GM04504 (cell line): Measurements from ENCODE around the gene DNAJC1.

Experiments
- DNase-seq: peaks from one replicate; pipeline ENCODE4 v3.0.0-alpha.2; 2012; ENCODE audit warnings: low read depth

Gene DNAJC1

DNA sequence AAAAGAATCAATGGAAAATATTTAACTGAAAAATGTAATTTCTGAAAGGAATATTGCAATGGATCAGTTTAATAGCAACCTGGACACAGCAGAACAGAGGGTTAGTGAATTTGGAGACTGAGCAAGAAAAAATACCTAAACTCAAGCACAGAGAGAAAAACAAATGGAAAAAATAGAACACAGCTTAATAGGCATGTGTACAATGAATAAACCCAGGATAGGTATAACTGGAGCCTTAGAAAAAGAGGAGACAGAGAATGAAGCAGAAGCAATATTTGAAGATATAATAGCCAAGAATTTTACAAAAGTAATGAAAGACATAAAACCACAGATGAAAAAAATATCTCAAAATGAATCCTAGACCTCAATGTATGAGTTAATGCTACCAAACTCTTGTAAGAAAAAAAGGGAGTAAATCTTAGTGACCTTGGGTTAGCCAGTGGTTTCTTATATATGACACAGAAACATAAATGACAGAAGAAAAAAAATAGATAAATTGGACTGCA, 2.9 kb upstream of the DNAJC1 start:
- DNase-seq: no peak

- no peak for DNase-seq
Observed at GRCh38 chr10:22005763-22006162, 2.2 kb upstream of the DNAJC1 start.

DNA sequence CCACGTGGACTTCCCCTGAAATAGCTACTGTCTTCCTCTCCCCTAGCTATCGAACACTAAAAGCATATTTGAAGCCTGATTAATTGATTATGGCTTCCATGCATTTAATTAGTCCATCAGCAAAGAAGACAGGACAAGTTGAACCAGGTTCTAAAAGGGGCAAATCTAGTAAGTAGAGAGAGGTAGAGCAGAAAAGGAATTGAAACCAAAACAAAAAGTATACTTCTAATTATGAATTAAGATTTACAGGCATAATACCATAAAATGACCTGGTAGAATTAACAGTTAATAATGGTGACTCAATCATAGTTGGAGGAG, 393 bp upstream of the DNAJC1 start:
- no peak for DNase-seq

DNA sequence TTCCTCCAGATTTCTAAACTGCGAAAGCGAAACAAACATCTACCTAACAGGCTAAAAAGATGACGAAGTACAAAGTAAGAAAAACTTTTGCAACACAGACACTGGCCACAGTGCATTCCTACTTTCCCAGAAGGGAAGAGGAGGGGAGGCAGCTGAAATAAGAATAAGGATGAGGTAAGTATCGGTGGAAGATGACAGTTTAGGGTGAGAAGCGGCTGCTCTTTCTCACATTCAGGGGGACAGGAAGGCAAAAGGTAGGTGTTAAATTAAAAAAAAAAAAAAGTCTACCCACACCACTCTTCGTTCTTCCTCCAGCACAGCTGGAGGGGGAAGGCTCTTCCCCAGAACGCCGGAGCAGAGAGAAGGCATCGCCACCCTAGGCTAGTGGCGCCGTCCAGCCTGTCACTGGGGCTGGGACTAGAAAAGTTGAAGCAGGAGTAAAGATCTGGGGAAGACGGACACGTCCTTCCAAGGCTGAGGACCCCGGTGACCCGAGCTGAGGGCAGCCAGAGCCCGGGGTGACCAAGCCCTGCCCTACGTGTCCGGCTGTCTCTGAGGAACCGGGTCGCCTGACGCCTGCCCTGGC, 846 bp downstream of the DNAJC1 start:
- no peak for DNase-seq

DNA sequence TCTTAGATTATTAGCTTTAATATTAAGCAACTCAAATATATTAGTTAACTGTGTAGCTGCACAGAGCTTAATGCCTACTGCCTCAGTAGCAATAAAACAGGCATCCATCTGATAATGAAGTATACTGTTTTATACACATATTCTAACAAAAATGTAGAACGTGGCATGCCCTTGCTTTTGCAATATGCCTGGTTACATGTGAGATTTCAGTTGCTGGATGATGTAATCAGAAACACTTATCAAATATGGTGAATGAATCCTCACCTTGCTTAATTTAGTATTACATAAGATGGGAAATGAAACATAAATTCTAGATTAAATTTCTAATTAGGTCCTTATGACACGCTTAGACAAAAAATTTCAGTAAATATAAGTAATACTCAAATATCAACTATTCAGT, 8.0 kb downstream of the DNAJC1 start:
- DNase-seq: no peak

GRCh38 chr10:21993360-21994001, 10.0 kb downstream of the DNAJC1 start:
- no peak for DNase-seq

DNA sequence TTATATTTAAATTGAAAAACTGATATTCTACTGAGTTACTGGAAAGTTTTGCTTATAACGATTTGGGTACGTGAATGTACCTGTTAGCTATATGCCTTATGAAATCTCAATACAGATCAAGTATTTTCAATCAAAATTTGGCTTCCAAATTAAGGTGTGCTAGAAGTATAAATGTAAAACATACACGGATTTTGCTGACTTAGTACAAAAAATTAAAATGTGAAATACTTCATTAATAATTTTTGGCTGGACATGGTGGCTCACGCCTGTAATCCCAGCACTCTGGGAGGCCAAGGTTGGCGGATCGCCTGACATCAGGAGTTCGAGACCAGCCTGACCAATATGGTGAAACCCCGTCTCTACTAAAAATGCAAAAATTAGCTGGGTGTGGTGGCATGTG, 11.7 kb downstream of the DNAJC1 start:
- no peak for DNase-seq

GRCh38 chr10:21990449-21990848, 13.1 kb downstream of the DNAJC1 start:
- no peak for DNase-seq

DNA sequence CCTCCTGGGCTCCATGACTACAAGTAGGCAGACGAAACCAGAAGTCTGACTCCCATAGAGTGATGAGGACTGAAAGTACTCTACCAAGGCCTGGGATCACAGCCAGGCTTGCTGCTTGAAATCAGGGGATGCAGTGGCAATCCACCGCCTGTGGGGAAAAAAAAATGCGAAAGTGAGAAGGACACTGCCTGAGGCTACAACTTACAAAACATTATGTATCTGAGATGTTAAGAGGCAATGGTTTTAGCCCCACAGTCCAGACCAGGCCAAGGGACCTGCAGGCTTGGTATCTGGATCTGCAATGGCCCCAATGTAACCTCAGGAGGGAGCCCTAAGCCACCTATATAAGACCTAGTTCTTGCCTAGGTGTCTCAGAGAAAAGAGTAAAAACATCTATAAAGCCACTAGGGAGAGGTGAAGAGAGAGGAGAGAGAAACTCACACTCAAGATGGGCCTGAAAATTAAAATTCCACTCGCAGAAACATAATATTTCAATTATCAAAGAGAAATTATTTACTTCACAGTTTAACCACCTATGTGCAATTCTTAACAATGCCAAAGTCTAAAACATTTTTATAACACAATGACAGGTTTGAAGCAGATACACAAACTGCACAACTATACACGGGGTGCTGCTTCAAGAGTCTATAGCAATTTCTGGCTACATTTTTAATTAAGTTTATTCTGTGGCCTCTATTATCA, 13.9 kb downstream of the DNAJC1 start:
- DNase-seq: peak; percentile 46

DNA sequence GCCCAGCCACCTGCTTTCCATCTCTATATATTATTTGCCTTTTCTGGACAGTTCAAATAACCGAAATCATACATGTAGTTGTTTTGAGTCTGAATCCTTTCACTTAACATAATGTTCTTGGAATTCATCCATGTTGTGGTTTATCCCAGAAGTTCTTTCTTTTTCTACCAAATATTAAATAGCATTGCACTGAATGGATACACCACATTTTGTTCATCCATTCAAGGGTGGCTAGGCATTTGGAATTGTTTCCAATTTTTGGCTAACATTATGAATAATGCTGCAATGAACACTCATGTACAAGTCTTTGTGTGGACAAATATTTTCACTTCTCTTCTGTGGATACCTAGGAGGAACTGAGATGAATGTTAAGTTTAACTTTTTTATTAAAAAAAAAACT, 18.0 kb downstream of the DNAJC1 start:
- DNase-seq: no peak

DNA sequence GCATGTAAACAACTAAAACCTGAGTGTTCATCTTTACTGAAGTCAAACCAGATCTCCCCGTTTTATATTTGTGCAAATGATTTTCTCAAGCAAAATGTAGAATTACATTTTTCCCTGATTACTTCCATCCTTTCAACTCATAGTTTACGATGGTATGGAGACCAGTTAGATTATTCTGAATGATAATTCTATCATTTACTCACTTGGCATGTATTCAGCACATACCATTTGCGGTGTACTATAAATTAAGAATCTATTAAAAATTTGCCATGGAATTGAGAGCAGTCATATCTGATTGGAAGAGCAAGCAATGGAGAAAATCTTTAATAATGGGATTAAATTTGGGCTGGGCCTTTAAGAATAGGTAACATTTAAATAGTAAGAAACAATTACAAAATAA, 22.4 kb downstream of the DNAJC1 start:
- no peak for DNase-seq

DNA sequence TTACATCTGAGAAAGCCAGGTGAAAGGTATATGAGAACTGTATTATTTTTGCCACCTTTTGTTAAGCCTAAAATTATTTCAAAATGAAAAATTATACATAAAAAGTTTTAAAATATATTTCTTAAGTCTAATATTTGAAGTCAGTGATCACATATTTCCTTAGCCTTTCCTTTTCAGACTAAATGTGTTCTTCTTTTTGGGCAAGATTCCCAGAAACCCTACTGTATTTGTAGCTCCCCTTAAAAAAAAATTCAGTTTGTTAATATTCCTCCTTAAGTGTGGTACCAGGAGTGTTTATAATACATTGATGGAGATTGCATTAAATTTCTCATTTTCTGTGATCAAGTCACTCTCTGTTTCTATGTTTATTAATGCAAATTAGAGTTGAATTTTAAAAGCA, 22.8 kb downstream of the DNAJC1 start:
- no peak for DNase-seq

DNA sequence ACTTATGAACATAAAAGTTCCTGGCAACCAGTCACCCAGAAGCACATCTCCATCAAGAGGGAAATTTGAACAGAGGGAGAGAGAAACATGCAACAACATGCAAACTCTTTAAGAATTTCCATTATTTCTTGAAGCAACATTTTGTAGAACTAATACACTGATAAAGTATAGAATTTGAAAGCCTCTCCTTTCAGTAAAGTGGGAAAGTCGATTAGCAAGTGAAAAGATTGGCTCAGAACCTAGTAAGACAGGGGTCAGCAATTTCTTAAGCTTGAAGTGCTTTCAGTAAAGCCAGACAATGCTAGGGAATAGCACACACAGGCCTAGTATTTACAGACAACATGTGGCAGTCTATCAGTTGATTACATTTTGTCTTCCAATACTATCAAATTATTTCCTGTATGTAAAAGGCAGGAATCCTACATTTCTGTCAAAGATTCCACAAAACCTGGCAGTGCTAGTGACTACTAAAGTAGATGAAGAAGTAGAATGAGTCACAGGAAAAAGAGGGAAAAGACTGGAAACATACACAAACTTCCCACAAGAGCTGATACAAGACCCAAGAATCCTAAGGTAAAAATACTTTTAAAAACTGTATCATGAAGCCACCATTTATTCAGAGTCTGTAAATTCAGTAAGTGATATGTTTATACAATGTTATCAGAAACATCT, 25.2 kb downstream of the DNAJC1 start:
- no peak for DNase-seq

DNA sequence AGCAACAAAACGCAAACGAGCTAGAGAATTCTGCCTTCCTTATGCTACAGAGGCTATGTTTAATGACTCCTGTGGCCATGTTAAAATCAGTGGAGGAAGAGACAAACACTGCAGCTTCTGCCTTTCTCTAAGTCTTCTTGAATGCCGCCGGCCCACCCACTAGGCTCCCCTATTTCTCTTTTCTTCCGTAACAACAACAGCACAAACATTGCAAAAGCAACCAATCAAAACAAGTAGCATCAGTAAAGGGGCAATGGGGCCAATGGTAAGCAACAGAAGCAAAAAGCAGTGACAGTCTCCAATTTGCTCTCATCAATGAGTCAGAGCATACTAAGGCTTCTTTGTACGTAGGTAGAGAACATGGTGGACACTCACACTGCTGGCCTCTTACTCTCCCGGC, 26.8 kb downstream of the DNAJC1 start:
- DNase-seq: no peak

DNA sequence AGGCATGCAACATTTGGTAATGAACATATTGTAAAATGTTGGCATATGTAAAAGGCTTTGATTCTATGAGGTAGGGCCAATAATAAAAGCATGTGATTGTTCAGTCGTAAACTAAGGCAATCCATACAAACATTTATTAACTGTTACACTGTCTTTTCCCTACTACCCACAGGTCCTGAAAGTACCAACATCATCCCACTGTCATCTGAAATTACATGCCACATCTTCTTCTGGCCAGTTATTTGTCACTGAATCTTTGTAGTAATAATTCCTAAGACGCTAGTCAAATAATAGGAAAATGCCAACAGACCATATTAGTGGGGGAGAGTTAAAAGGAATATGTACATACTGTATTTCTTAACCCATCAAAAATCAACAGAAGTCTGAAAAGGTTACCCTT, 27.2 kb downstream of the DNAJC1 start:
- DNase-seq: no peak

GRCh38 chr10:21975378-21975990, 28.0 kb downstream of the DNAJC1 start:
- DNase-seq: no peak

GRCh38 chr10:21972584-21972983, 30.9 kb downstream of the DNAJC1 start:
- DNase-seq: no peak

- no peak for DNase-seq
Observed at GRCh38 chr10:21969326-21970287, 33.9 kb downstream of the DNAJC1 start.

DNA sequence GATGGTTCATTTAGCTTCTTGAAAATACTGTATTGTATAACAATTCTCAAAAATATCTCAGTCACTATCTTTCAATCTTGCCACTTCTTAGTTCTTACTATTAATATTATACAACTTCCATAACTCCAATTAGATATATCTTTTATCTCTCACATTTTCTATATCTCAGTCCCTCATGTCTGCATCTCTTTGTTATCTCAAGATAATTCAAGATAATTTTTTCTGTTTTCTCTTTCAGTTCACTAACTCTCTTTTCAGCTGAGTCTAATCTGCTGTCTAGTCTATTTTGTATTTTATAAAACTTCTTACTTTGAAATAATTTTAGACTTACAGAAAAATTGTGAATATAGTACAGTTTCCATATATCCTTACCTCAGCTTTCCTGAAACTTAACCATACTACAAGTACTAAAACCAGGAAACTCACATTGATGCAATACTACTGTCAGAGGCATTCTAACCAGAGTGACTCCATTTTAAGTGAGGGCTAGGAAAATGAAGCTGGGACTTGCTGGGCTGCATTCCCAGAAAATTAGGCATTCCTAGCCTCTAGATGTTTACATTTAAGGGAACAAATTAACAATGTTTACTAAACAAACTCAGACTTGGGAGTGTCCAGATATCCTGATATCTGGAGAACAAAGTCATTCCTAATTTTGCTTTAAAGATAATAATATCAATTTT, 38.4 kb downstream of the DNAJC1 start:
- no peak for DNase-seq

- DNase-seq: no peak
Observed at GRCh38 chr10:21962358-21962757, 41.2 kb downstream of the DNAJC1 start.

GRCh38 chr10:21961847-21962246, 41.7 kb downstream of the DNAJC1 start:
- no peak for DNase-seq
